Neuronal stem cell (in vitro differentiated cells): ENCODE results near the gene CELF4.
A peak's percentile ranks its signal among the peaks of the same experiment; 100 is the strongest.

Experiments used
- DNase-seq: peaks from one replicate; pipeline ENCODE4 v3.0.0-alpha.2; 2013; ENCODE audit warnings: low spot score
- H2AFZ ChIP-seq: one replicate; pipeline ENCODE4 v1.6.1; 2013; ENCODE audit warnings: mild to moderate bottlenecking, low read length, inconsistent platforms
- H2AK5ac ChIP-seq: 2 replicates; pipeline ENCODE4 v1.6.1; 2013; ENCODE audit warnings: low read depth, mild to moderate bottlenecking, inconsistent platforms, low read length, moderate library complexity, mixed read lengths
- H2BK120ac ChIP-seq: 2 replicates; pipeline ENCODE4 v1.6.1; 2013; ENCODE audit warnings: low read depth, mild to moderate bottlenecking, inconsistent platforms, low read length, moderate library complexity, mixed read lengths
- H2BK12ac ChIP-seq: one replicate; pipeline ENCODE4 v1.6.1; 2013; ENCODE audit warnings: low read length, inconsistent platforms
- H2BK15ac ChIP-seq: 2 replicates; pipeline ENCODE4 v1.6.1; 2013; ENCODE audit warnings: mild to moderate bottlenecking, low read length, inconsistent platforms, mixed read lengths
- H2BK5ac ChIP-seq: one replicate; pipeline ENCODE4 v1.6.1; 2013; ENCODE audit warnings: inconsistent platforms, mild to moderate bottlenecking, low read length, moderate library complexity
- H3K14ac ChIP-seq: one replicate; pipeline ENCODE4 v1.6.1; 2013; ENCODE audit warnings: low read length, inconsistent platforms
- H3K18ac ChIP-seq: 2 replicates; pipeline ENCODE4 v1.6.1; 2013; ENCODE audit warnings: low read length, inconsistent platforms
- H3K23ac ChIP-seq: 2 replicates; pipeline ENCODE4 v1.6.1; 2013; ENCODE audit warnings: low read depth, mild to moderate bottlenecking, mixed read lengths, low read length, inconsistent platforms; ENCODE audit not compliant: poor library complexity
- H3K27ac ChIP-seq: replicated peaks from 3 replicates; pipeline ENCODE4 v1.5.1; 2013; ENCODE audit warnings: low read length, inconsistent platforms
- H3K27me3 ChIP-seq, 3 experiments: 2 replicates each; pipeline ENCODE4 v1.6.1; 2013; ENCODE audit warnings: low read length in 3 of 3, mild to moderate bottlenecking in 2 of 3, inconsistent platforms in 1 of 3, low read depth in 1 of 3, mixed read lengths in 1 of 3, moderate library complexity in 1 of 3; ENCODE audit not compliant: control insufficient read depth in 3 of 3, insufficient read depth in 3 of 3
- H3K36me3 ChIP-seq, 2 donors: replicated peaks in 1 of 2; 2 replicates each; pipeline ENCODE4 v1.6.1; 2013; ENCODE audit warnings: low read length in 2 of 2; ENCODE audit not compliant: control insufficient read depth in 2 of 2, insufficient read depth in 2 of 2
- H3K4ac ChIP-seq: 2 replicates; pipeline ENCODE4 v1.6.1; 2013; ENCODE audit warnings: inconsistent platforms, mild to moderate bottlenecking, low read length, moderate library complexity
- H3K4me1 ChIP-seq, 2 donors: 1 replicate in 1 of 2; 2 replicates in 1 of 2; pipeline ENCODE4 v1.6.1; 2013; ENCODE audit warnings: low read length in 2 of 2, low read depth in 1 of 2; ENCODE audit not compliant: control insufficient read depth in 2 of 2, insufficient read depth in 1 of 2
- H3K4me2 ChIP-seq: one replicate; pipeline ENCODE4 v1.6.1; 2013; ENCODE audit warnings: mild to moderate bottlenecking, low read length, inconsistent platforms; ENCODE audit not compliant: insufficient read depth, poor library complexity, severe bottlenecking
- H3K4me3 ChIP-seq, 2 donors: 2 replicates each; pipeline ENCODE4 v1.5.1; 2013; ENCODE audit warnings: low read length in 2 of 2, mild to moderate bottlenecking in 2 of 2, inconsistent platforms in 1 of 2, moderate library complexity in 1 of 2
- H3K79me1 ChIP-seq: one replicate; pipeline ENCODE4 v1.6.1; 2013; ENCODE audit warnings: low read depth, mild to moderate bottlenecking, inconsistent platforms, low read length, moderate library complexity
- H3K9ac ChIP-seq: one replicate; pipeline ENCODE4 v1.6.1; 2013; ENCODE audit warnings: mild to moderate bottlenecking, low read depth, low read length, inconsistent platforms; ENCODE audit not compliant: poor library complexity
- H3K9me3 ChIP-seq, 2 donors: replicated peaks in 1 of 2; 2 replicates each; pipeline versions ENCODE3 to v1.6.1; 2013; ENCODE audit warnings: low read length in 2 of 2, mild to moderate bottlenecking in 2 of 2, inconsistent platforms in 1 of 2, low read depth in 1 of 2, mixed read lengths in 1 of 2, moderate library complexity in 1 of 2; ENCODE audit not compliant: control insufficient read depth in 2 of 2, insufficient read depth in 1 of 2
- H4K8ac ChIP-seq: one replicate; pipeline ENCODE4 v1.6.1; 2013; ENCODE audit warnings: low read depth, mild to moderate bottlenecking, inconsistent platforms, low read length, moderate library complexity
- H4K91ac ChIP-seq: one replicate; pipeline ENCODE4 v1.6.1; 2013; ENCODE audit warnings: low read length, low read depth, mild to moderate bottlenecking, inconsistent platforms; ENCODE audit not compliant: poor library complexity
- WGBS, 2 donors: extraction: QIAGEN DNeasy Blood & Tissue Kit; methylation state at CpG; one replicate each; pipeline ENCODE4 v1.1.7; 2013; ENCODE audit warnings: missing lambda C conversion rate in 2 of 2, mixed read lengths in 1 of 2; ENCODE audit not compliant: insufficient read length in 2 of 2, insufficient replicate concordance in 1 of 2; ENCODE audit errors: extremely low coverage in 2 of 2; 5-methylcytosine and 5-hydroxymethylcytosine counted together

CELF4 gene

DNA sequence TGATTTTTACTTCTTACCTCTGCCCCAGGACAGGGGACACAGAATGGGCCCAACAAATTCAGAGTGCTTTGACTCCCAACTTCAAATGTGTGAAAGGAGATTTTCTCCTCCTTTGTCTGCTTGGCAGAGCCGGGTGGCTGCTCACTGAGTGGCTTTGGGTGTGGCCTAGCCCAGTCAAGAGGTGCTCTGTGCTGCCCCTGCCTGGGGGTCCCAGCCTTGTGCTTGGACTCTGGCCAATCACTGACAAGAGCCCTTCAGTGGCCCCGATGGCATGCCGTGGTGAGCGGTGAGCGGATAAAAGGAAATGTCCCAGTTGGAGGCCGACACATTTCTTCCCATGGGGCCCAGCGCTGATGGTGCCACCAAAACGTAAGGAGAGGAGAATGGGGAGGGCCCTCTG is 259.2 kb downstream of the CELF4 start:
- Histone ChIP-seq H4K8ac (no peak overlapping the region), H3K18ac (no peak overlapping the region), H3K27me3 (no peaks in the 10 kb centered on the region), H2BK5ac (no peak overlapping the region), H3K4me2 (no peak overlapping the region), H3K79me1 (no peaks in the 10 kb centered on the region), H2AK5ac (no peak overlapping the region), H3K9ac (no peak overlapping the region), H3K4ac (no peak overlapping the region), H4K91ac (no peak overlapping the region), H3K9me3 (no peaks in the 10 kb centered on the region), H3K36me3 (no peaks in the 10 kb centered on the region), H3K23ac (no peak overlapping the region), H2AFZ (no peak overlapping the region), H3K14ac (peak overlapping the region; percentile 5), H2BK12ac (no peak overlapping the region), H3K4me3 (no peak overlapping the region), H2BK120ac (no peak overlapping the region), H2BK15ac (no peak overlapping the region), H3K27ac (no peak overlapping the region), H3K4me1 (peaks cover 0 to 11% of the 10 kb centered on the region in 2 donors)
- DNase-seq: no peak
- no CpG with 5 or more reads among the region's 8 CpGs for WGBS, 2 donors

DNA sequence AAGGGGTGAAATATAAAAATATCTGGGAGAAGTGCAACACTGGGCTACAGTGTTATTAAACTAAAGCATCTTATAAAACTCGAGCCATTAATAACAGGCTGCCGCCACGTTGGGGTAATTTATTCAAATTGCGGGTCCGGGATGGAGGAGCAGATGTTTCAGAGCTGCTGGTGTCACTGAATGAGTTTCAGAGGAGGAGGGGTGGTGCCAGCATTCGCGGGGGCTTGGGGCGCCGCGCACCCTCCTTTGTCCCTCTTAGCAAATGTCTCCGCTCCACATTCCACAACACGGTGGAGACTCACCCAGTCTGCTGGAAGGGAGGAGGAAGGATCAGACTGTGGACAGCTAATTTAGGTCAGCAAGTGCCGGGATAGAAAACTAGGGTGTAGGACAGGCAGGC is 260.5 kb downstream of the CELF4 start:
- Histone ChIP-seq H4K91ac (no peak overlapping the region), H3K36me3 (no peaks in the 10 kb centered on the region), H3K27me3 (no peaks in the 10 kb centered on the region), H3K23ac (no peak overlapping the region), H2BK12ac (no peak overlapping the region), H3K4me1 (peaks cover 0 to 9% of the 10 kb centered on the region in 2 donors), H3K27ac (no peak overlapping the region), H3K18ac (peak overlapping the region; percentile 53), H3K14ac (no peak overlapping the region), H3K4me2 (no peak overlapping the region), H4K8ac (no peak overlapping the region), H2AK5ac (no peak overlapping the region), H3K79me1 (no peaks in the 10 kb centered on the region), H3K4ac (no peak overlapping the region), H2AFZ (no peak overlapping the region), H3K9me3 (no peaks in the 10 kb centered on the region), H2BK5ac (no peak overlapping the region), H2BK120ac (peak overlapping the region; percentile 21), H3K4me3 (no peak overlapping the region), H2BK15ac (no peak overlapping the region), H3K9ac (no peak overlapping the region)
- DNase-seq: no peak
- WGBS, 2 donors: no CpG with 5 or more reads among the region's 13 CpGs

DNA sequence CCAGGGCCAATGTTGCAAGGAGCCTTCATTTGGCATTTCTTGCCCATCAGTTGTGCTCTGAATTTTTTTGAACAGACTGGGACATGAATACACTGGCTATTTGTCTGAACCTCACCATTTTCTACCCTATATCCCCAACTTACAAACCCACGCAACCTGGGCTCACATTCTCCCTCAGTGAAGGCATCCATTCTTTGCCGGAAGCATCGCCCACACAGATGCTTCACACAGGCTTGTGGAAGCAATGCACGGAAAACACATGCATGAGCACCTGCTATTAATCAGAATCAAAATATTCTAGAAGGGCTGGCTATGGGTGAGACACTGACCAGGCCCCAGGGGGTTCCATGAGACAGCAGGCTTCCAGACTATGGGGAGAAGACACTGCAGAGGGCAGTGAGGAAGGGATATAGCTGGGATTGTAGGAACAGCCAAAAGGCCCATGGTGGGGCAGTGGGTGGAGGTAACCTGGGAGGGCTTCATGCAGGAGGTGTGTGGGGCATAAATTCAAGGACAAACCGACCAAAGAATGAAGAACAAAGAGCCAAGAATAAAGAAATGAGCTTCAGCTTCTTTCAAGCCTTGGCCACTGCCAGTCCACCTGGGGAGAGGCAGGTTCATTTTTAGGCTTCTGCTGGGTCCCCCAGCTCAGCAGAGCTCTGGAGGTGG is 261.5 kb downstream of the CELF4 start:
- Histone ChIP-seq H3K9me3 (no peaks in the 10 kb centered on the region), H3K27ac (no peak overlapping the region), H3K36me3 (no peaks in the 10 kb centered on the region), H2BK120ac (peak overlapping the region; percentile 21), H3K27me3 (no peaks in the 10 kb centered on the region), H3K9ac (no peak overlapping the region), H3K18ac (no peak overlapping the region), H2BK5ac (no peak overlapping the region), H3K4ac (no peak overlapping the region), H3K14ac (no peak overlapping the region), H2AK5ac (peak overlapping the region; percentile 72), H4K8ac (no peak overlapping the region), H3K4me3 (no peak overlapping the region), H3K4me1 (peaks cover 3 to 14% of the 10 kb centered on the region in 2 donors), H3K4me2 (no peak overlapping the region), H4K91ac (no peak overlapping the region), H3K23ac (no peak overlapping the region), H2BK15ac (no peak overlapping the region), H2AFZ (no peak overlapping the region), H3K79me1 (no peaks in the 10 kb centered on the region), H2BK12ac (no peak overlapping the region)
- WGBS, 2 donors: no CpG with 5 or more reads among the region's 5 CpGs
- no peak for DNase-seq

DNA sequence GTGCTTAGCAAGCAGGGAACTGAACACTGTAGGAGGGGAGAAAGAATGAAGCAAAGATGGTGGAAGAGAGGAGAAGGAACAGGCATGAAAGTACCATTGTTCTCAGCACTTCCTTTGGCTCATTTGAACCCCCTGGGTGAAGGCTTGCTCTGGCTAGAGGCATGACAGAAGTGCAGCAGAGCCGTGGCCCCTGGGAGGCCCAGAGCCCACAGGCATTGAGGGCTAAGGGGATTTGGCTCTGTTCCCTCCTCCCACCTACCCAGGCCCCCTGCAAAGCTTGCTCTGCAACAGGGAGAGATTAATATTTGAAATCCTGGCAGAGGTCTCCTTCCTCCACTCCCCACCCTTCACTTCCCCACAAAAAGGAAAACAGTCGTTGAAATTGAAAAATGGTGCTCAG is 262.6 kb downstream of the CELF4 start:
- H3K4ac ChIP-seq: no peak overlapping the region
- peaks cover 3 to 19% of the 10 kb centered on the region in 2 donors for H3K4me1 ChIP-seq
- H3K4me3 ChIP-seq: no peak overlapping the region
- H3K79me1 ChIP-seq: no peaks in the 10 kb centered on the region
- H2AK5ac ChIP-seq: no peak overlapping the region
- no peak overlapping the region for H3K4me2 ChIP-seq
- no peaks in the 10 kb centered on the region for H3K9me3 ChIP-seq
- WGBS, 2 donors: no CpG with 5 or more reads among the region's 2 CpGs
- H2BK12ac ChIP-seq: no peak overlapping the region
- no peak overlapping the region for H4K91ac ChIP-seq
- H3K27ac ChIP-seq: no peak overlapping the region
- H3K27me3 ChIP-seq: no peaks in the 10 kb centered on the region
- H2AFZ ChIP-seq: no peak overlapping the region
- H3K23ac ChIP-seq: no peak overlapping the region
- H3K18ac ChIP-seq: peak overlapping the region; percentile 67
- no peak overlapping the region for H4K8ac ChIP-seq
- H3K9ac ChIP-seq: no peak overlapping the region
- no peaks in the 10 kb centered on the region for H3K36me3 ChIP-seq
- H2BK15ac ChIP-seq: no peak overlapping the region
- no peak overlapping the region for H3K14ac ChIP-seq
- no peak for DNase-seq
- H2BK120ac ChIP-seq: no peak overlapping the region
- no peak overlapping the region for H2BK5ac ChIP-seq
